Caco-2 (cell line): ENCODE results near the gene TTC7B. TPM values are rescaled to one million over a fixed set of nuclear protein-coding genes. Genes with fewer than 3 reads are reported as not detected.

Experiments
- BruUV-seq: library from RNA; stranded (reverse); fragments of 400-500 nt; replicated peaks from 2 replicates; lab custom pipeline; 2021; lab: Mats Ljungman, UMichigan
- CTCF ChIA-PET: fragments of 300-600 bp; sonication (Branson Sonifier 250); formaldehyde crosslinking; loops from one replicate; lab custom pipeline; 2022; ENCODE audit warnings: antibody characterized with exemption; lab: Charles Lee
- POLR2A ChIA-PET: fragments of 300-600 bp; sonication (Branson Sonifier 250); formaldehyde crosslinking; loops from one replicate; lab custom pipeline; 2022; ENCODE audit warnings: antibody characterized with exemption; lab: Charles Lee
- DNase-seq, 2 experiments: peaks; one replicate each; pipeline versions ENCODE4 v3.0.0 to v3.0.0-alpha.2; 2020 to 2022
- H3K27me3 ChIP-seq: replicated peaks from 2 replicates; pipeline ENCODE4 v1.6.0; 2011; ENCODE audit warnings: low read length; ENCODE audit not compliant: control insufficient read depth, insufficient read depth
- H3K36me3 ChIP-seq: 2 replicates; pipeline ENCODE4 v1.5.1; 2011; ENCODE audit warnings: low read length; ENCODE audit not compliant: control insufficient read depth, insufficient read depth
- H3K4me1 ChIP-seq: fragments of 250-450 bp; sonication (Bioruptor Pico); 2 replicates; pipeline ENCODE4 v1.5.1; 2020; ENCODE audit warnings: mild to moderate bottlenecking
- H3K4me3 ChIP-seq: 2 replicates; pipeline ENCODE4 v1.5.1; 2011; ENCODE audit warnings: low read depth, mild to moderate bottlenecking, control low read depth, low read length
- H3K9me3 ChIP-seq: fragments of 250-450 bp; sonication (Bioruptor Pico); 2 replicates; pipeline ENCODE4 v1.5.1; 2020; ENCODE audit warnings: mild to moderate bottlenecking, moderate library complexity
- H3K27ac Mint-ChIP-seq: one replicate; pipeline ENCODE4 v1.8.0; 2022; ENCODE audit warnings: mixed read lengths; ENCODE audit not compliant: unreplicated experiment
- H3K27me3 Mint-ChIP-seq: one replicate; pipeline ENCODE4 v1.8.0; 2022; ENCODE audit warnings: mixed read lengths; ENCODE audit not compliant: insufficient read depth, unreplicated experiment
- H3K36me3 Mint-ChIP-seq: one replicate; pipeline ENCODE4 v1.8.0; 2022; ENCODE audit warnings: mild to moderate bottlenecking, mixed read lengths; ENCODE audit not compliant: insufficient read depth, unreplicated experiment
- H3K4me1 Mint-ChIP-seq: one replicate; pipeline ENCODE4 v1.8.0; 2022; ENCODE audit warnings: low read depth, mixed read lengths; ENCODE audit not compliant: unreplicated experiment
- H3K4me3 Mint-ChIP-seq: one replicate; pipeline ENCODE4 v1.8.0; 2022; ENCODE audit warnings: mild to moderate bottlenecking, moderate library complexity, mixed read lengths; ENCODE audit not compliant: unreplicated experiment
- H3K9me3 Mint-ChIP-seq: one replicate; pipeline ENCODE4 v1.8.0; 2022; ENCODE audit warnings: mixed read lengths; ENCODE audit not compliant: unreplicated experiment
- CTCF ChIP-seq, 2 experiments: fragments of 200-600 bp in 1 of 2; IDR thresholded peaks; 1 replicate in 1 of 2; 2 replicates in 1 of 2; pipeline versions ENCODE4 v1.5.1 to v1.8.0; 2011 to 2022; ENCODE audit warnings: antibody characterized with exemption in 1 of 2, control low read depth in 1 of 2, inconsistent platforms in 1 of 2, low read depth in 1 of 2, low read length in 1 of 2, mild to moderate bottlenecking in 1 of 2, moderate library complexity in 1 of 2; ENCODE audit not compliant: insufficient read depth in 1 of 2, severe bottlenecking in 1 of 2, unreplicated experiment in 1 of 2
- intact Hi-C: fragments of 100-400 bp; cut with micrococcal nuclease; formaldehyde crosslinking; loops from one replicate; pipeline ENCODE4 v1.10.0; 2022; ENCODE audit not compliant: unreplicated experiment
- total RNA-seq: library from RNA; stranded (reverse); gene quantifications from 2 replicates; pipeline ENCODE4 v1.2.3, GENCODE V29; 2022

The TTC7B gene
- total RNA-seq, 1 experiment from 2014 or later, result 28.5 TPM

DNA sequence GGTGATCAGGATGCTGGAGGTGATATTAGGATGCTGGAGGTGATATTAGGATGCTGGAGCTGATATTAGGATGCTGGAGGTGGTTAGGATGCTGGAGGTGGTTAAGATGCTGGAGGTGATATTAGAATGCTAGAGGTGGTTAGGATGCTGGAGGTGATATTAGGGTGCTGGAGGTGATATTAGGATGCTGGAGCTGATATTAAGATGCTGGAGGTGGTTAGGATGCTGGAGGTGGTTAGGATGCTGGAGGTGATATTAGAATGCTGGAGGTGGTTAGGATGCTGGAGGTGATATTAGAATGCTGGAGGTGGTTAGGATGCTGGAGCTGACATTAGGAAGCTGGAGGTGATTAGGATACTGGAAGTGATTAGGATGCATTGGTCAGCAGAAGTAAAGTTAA lies 318.0 kb downstream of the TTC7B start:
- intact Hi-C loops, result no loop called here
- H3K4me3 ChIP-seq, result no peak overlapping the region
- H3K9me3 Mint-ChIP-seq, result peaks cover 11% of the 10 kb centered on the region
- H3K4me1 Mint-ChIP-seq, result peaks cover 41% of the 10 kb centered on the region
- H3K27me3 ChIP-seq, result no peaks in the 10 kb centered on the region
- no peak overlapping the region for H3K27ac Mint-ChIP-seq
- peaks cover 48% of the 10 kb centered on the region for H3K4me1 ChIP-seq
- no peak overlapping the region for H3K4me3 Mint-ChIP-seq
- TF ChIP-seq CTCF (IDR thresholded peaks at IDR 0.05; ENCODE audit: insufficient read depth in 1 of 2, low read depth in 1 of 2, low read length in 1 of 2, severe bottlenecking in 1 of 2, unreplicated experiment in 1 of 2), result no peak
- H3K27me3 Mint-ChIP-seq, result no peaks in the 10 kb centered on the region
- DNase-seq, result no peak
- ChIA-PET CTCF (no interaction called here), POLR2A (no interaction called here)
- H3K36me3 ChIP-seq, result no peaks in the 10 kb centered on the region
- H3K36me3 Mint-ChIP-seq, result peaks cover 27% of the 10 kb centered on the region
- BruUV-seq, result no TSS peak
- no peaks in the 10 kb centered on the region for H3K9me3 ChIP-seq

GRCh38 chr14:90496379-90496778 lies 319.9 kb downstream of the TTC7B start:
- Mint-ChIP-seq H3K27ac (no peak overlapping the region), H3K4me3 (no peak overlapping the region), H3K9me3 (no peaks in the 10 kb centered on the region), H3K36me3 (peaks cover 14% of the 10 kb centered on the region), H3K27me3 (no peaks in the 10 kb centered on the region), H3K4me1 (peaks cover 24% of the 10 kb centered on the region)
- Histone ChIP-seq H3K36me3 (no peaks in the 10 kb centered on the region), H3K4me1 (peaks cover 36% of the 10 kb centered on the region), H3K9me3 (no peaks in the 10 kb centered on the region), H3K27me3 (no peaks in the 10 kb centered on the region), H3K4me3 (no peak overlapping the region)
- ChIA-PET CTCF (no interaction called here), POLR2A (no interaction called here)
- DNase-seq, result no peak
- intact Hi-C loops, result no loop called here
- no peak for TF ChIP-seq CTCF (IDR thresholded peaks at IDR 0.05; ENCODE audit: insufficient read depth in 1 of 2, low read depth in 1 of 2, low read length in 1 of 2, severe bottlenecking in 1 of 2, unreplicated experiment in 1 of 2)
- no TSS peak for BruUV-seq

- BruUV-seq, result no TSS peak
- H3K36me3 ChIP-seq, result no peaks in the 10 kb centered on the region
- H3K4me1 Mint-ChIP-seq, result peaks cover 24% of the 10 kb centered on the region
- intact Hi-C loops, result no loop called here
- H3K27ac Mint-ChIP-seq, result no peak overlapping the region
- H3K9me3 ChIP-seq, result no peaks in the 10 kb centered on the region
- DNase-seq, result peak; percentile 79 to 82
- H3K4me3 ChIP-seq, result no peak overlapping the region
- no peak for TF ChIP-seq CTCF (IDR thresholded peaks at IDR 0.05; ENCODE audit: insufficient read depth in 1 of 2, low read depth in 1 of 2, low read length in 1 of 2, severe bottlenecking in 1 of 2, unreplicated experiment in 1 of 2)
- H3K36me3 Mint-ChIP-seq, result peaks cover 14% of the 10 kb centered on the region
- H3K9me3 Mint-ChIP-seq, result no peaks in the 10 kb centered on the region
- ChIA-PET POLR2A (no interaction called here), CTCF (no interaction called here)
- peaks cover 28% of the 10 kb centered on the region for H3K4me1 ChIP-seq
- no peak overlapping the region for H3K4me3 Mint-ChIP-seq
- no peaks in the 10 kb centered on the region for H3K27me3 Mint-ChIP-seq
- no peaks in the 10 kb centered on the region for H3K27me3 ChIP-seq
Measured at GRCh38 chr14:90495357-90496276, 320.6 kb downstream of the TTC7B start.
